ENCODE measurements around the gene DHX30. TPM values are rescaled to one million over a fixed set of nuclear protein-coding genes. Genes with fewer than 3 reads are reported as not detected.

DHX30 gene, protein sequence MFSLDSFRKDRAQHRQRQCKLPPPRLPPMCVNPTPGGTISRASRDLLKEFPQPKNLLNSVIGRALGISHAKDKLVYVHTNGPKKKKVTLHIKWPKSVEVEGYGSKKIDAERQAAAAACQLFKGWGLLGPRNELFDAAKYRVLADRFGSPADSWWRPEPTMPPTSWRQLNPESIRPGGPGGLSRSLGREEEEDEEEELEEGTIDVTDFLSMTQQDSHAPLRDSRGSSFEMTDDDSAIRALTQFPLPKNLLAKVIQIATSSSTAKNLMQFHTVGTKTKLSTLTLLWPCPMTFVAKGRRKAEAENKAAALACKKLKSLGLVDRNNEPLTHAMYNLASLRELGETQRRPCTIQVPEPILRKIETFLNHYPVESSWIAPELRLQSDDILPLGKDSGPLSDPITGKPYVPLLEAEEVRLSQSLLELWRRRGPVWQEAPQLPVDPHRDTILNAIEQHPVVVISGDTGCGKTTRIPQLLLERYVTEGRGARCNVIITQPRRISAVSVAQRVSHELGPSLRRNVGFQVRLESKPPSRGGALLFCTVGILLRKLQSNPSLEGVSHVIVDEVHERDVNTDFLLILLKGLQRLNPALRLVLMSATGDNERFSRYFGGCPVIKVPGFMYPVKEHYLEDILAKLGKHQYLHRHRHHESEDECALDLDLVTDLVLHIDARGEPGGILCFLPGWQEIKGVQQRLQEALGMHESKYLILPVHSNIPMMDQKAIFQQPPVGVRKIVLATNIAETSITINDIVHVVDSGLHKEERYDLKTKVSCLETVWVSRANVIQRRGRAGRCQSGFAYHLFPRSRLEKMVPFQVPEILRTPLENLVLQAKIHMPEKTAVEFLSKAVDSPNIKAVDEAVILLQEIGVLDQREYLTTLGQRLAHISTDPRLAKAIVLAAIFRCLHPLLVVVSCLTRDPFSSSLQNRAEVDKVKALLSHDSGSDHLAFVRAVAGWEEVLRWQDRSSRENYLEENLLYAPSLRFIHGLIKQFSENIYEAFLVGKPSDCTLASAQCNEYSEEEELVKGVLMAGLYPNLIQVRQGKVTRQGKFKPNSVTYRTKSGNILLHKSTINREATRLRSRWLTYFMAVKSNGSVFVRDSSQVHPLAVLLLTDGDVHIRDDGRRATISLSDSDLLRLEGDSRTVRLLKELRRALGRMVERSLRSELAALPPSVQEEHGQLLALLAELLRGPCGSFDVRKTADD
- 62.2 and 76.4 TPM in 2 replicates for total RNA-seq

DNA sequence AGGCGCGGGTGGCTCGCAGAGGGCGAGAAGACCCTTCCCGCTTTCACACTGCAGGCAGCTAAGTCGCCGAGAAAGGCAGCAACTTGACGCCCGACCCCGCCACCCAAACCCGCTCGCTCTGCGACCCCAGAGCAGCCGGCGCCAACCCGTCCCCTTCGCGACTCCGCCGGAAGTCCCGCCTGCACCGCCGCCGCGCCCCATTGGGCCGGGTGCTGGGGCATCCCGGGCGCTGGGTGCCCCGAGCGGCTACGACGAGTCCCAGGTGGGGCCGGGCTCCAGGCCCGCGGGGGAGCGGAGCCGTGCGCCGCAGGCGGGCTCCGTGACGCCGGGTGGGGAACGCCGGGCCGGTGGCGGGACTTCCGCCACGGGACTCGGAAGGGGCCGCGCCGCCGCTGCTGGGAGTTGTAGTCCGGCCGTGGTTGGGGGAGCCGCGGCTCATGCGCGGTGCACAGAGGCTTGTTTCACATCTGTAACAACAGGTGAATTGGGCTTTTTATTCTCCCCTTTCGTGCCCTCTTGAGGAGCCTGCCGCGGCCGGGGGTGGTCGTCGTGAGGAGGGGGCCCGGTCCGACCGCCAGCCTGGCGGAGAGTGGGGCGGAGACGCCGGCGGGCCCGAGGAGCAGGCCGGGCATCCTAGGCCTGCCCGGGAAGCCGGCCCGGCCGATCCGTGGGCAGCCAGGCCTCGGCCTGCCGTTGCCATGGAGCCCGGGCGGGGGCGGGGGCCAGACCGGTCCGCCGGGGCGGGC, at the start of gene DHX30:
Gene DHX30 (plus strand): TSS at position 405 of the 746 bp plus-strand sequence. CDS start 7,546 bp downstream, outside the sequence.

DNA sequence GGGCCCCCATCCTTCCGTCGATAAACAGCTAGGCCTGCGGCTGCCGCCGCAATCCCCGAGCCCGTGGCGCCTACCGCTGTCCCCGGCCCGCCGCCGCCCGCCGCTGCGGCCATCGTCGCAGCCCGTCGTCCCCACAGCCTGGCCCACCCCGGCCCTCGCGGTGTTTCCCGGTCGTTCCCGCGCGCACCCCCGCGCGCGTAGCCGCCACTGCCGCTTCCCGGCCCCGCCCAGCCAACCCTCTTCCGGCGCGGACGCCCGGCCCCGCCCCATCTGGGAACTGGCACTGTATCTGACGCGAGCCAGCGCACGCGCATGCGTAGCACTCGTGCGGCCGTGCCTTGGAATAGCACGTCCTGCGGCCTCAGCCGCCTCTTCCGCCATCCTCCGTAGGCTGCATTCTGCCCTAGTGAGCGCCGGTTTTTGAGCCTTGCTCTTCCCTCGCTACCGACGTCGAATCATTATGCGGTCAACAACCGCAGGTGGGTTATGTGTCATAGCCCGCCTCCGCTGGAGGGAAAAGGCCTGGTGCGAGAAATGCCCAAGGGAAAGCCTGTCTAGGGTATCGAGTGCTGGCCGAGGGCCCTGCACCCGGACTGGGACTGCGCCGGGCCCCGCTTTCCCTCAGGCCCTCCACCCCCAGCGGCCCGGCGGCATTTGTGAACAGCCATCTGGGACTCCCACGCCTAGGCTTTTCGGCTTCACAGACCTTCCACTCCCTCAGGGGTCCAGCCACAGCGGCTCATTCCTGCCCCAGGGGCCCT, 21.1 kb upstream of the DHX30 start, which contains the start of gene SMARCC1:
Gene SMARCC1 (minus strand): TSS at position 209 of the 761 bp plus-strand sequence. CDS start 96 bp downstream, at position 113.

Other genes starting within 250 kb of the DHX30 start
- gene CSPG5, start 224.3 kb upstream of the DHX30 start, total RNA-seq, result 0.36 and 1.7 TPM in 2 replicates
- gene SMARCC1, start 21.2 kb upstream of the DHX30 start, total RNA-seq, result 37.6 and 69.2 TPM in 2 replicates
- 57.1 and 160 TPM in 2 replicates for gene MAP4, start 213.3 kb downstream of the DHX30 start, total RNA-seq